HepG2 (cell line): ENCODE data around the gene ZMYM4. TPM values are rescaled to one million over a fixed set of nuclear protein-coding genes. Genes with fewer than 3 reads are reported as not detected.

Experiments used
- ATAC-seq: fragments of 200-7000 bp; cut with Tn5 transposase; 3 replicates; pipeline ENCODE4 v1.9.1; 2020; ENCODE audit warnings: mild to moderate bottlenecking, moderate library complexity
- BruUV-seq: library from RNA; stranded (reverse); fragments of 400-500 nt; replicated peaks from 2 replicates; lab custom pipeline; 2021; lab: Mats Ljungman, UMichigan
- CTCF ChIA-PET: fragments of 300-600 bp; formaldehyde crosslinking; extraction: SDS; loops from one replicate; lab custom pipeline; 2021; ENCODE audit warnings: low total read pairs, inconsistent platforms, low intra/inter-chr PET ratio; lab: Yijun Ruan, JAX
- POLR2A ChIA-PET: fragments of 350-600 bp; sonication (Branson Sonifier 250); formaldehyde crosslinking; loops from one replicate; lab custom pipeline; 2020; ENCODE audit warnings: antibody characterized with exemption, inconsistent platforms; lab: Yijun Ruan, JAX
- DNase-seq: peaks from one replicate; pipeline ENCODE4 v3.0.0-alpha.2; 2015; ENCODE audit warnings: low spot score
- FAIRE-seq: peaks from 3 replicates; lab custom pipeline; 2011; peaks lifted over from hg19 to GRCh38; lab: Jason Lieb, UNC
- H2AFZ ChIP-seq: one replicate; pipeline ENCODE4 v1.6.1; 2011; ENCODE audit warnings: low read length, inconsistent platforms
- H3K27ac ChIP-seq: fragments of 300-600 bp; 3 replicates; pipeline ENCODE4 v1.8.0; 2011; ENCODE audit warnings: mixed run types, mild to moderate bottlenecking, mixed read lengths, low read length, inconsistent platforms; ENCODE audit not compliant: insufficient read depth; ENCODE audit errors: extremely low read length
- H3K27me3 ChIP-seq, 2 experiments: fragments of 200-600 bp in 1 of 2; 2 replicates in 1 of 2; 3 replicates in 1 of 2; pipeline versions ENCODE4 v1.6.0 to v1.8.0; 2011; ENCODE audit warnings: low read length in 2 of 2, mild to moderate bottlenecking in 2 of 2, moderate library complexity in 2 of 2, inconsistent platforms in 1 of 2; ENCODE audit not compliant: insufficient read depth in 2 of 2, control insufficient read depth in 1 of 2
- H3K36me3 ChIP-seq, 2 experiments: fragments of 200-600 bp in 1 of 2; replicated peaks in 1 of 2; 2 replicates in 1 of 2; 3 replicates in 1 of 2; pipeline versions ENCODE4 v1.5.1 to v1.8.0; 2011; ENCODE audit warnings: low read length in 2 of 2, inconsistent platforms in 1 of 2; ENCODE audit not compliant: insufficient read depth in 2 of 2, control insufficient read depth in 1 of 2
- H3K4me1 ChIP-seq: 2 replicates; pipeline ENCODE4 v1.5.1; 2012; ENCODE audit warnings: low read length, inconsistent platforms; ENCODE audit not compliant: insufficient read depth
- H3K4me2 ChIP-seq: 2 replicates; pipeline ENCODE4 v1.6.0; 2011; ENCODE audit warnings: low read depth, low read length, inconsistent platforms
- H3K4me3 ChIP-seq, 3 experiments: fragments of 200-600 bp in 1 of 3; sonication (generic), shearing (Covaris generic) in 1 of 3; replicated peaks in 1 of 3; 2 replicates each; pipeline ENCODE4 v1.5.1; 2011 to 2016; ENCODE audit warnings: low read length in 3 of 3, inconsistent platforms in 2 of 3, low read depth in 2 of 3, mild to moderate bottlenecking in 2 of 3, control low read depth in 1 of 3, mixed read lengths in 1 of 3; ENCODE audit not compliant: insufficient read depth in 1 of 3
- H3K79me2 ChIP-seq: one replicate; pipeline ENCODE4 v1.6.1; 2011; ENCODE audit warnings: low read length, inconsistent platforms; ENCODE audit not compliant: insufficient read depth
- H3K9ac ChIP-seq: 2 replicates; pipeline ENCODE4 v1.6.0; 2011; ENCODE audit warnings: mild to moderate bottlenecking, low read depth, low read length, inconsistent platforms; ENCODE audit not compliant: insufficient read depth
- H3K9me3 ChIP-seq: 2 replicates; pipeline ENCODE4 v1.5.1; 2012; ENCODE audit warnings: mild to moderate bottlenecking, low read length
- H4K20me1 ChIP-seq: 2 replicates; pipeline ENCODE4 v1.6.0; 2011; ENCODE audit warnings: inconsistent platforms, mild to moderate bottlenecking, low read length, moderate library complexity; ENCODE audit not compliant: insufficient read depth
- MAFK ChIP-seq, 2 experiments: IDR thresholded peaks in 1 of 2; conservative IDR thresholded peaks in 1 of 2; 2 replicates each; pipeline ENCODE4 v1.6.1; 2011; ENCODE audit warnings: improper control_type of control experiment in 2 of 2, low read length in 2 of 2
- MTA3 ChIP-seq: sonication (generic); formaldehyde crosslinking; IDR thresholded peaks from 2 replicates; pipeline ENCODE4 v1.4.0; 2020; ENCODE audit warnings: missing genetic modification reagents
- NONO ChIP-seq, 2 experiments: fragments of 450-650 bp in 1 of 2; sonication (generic) in 1 of 2; formaldehyde crosslinking in 1 of 2; IDR thresholded peaks in 1 of 2; conservative IDR thresholded peaks in 1 of 2; 2 replicates each; pipeline versions ENCODE4 v1.6.1 to v1.8.0; 2017 to 2022; ENCODE audit warnings: mild to moderate bottlenecking in 1 of 2, missing genetic modification reagents in 1 of 2, moderate library complexity in 1 of 2
- SSRP1 ChIP-seq: IDR thresholded peaks from 2 replicates; pipeline ENCODE4 v1.6.1; 2016; ENCODE audit warnings: control low read depth
- ZFP36L1 ChIP-seq: sonication (generic); formaldehyde crosslinking; IDR thresholded peaks from 2 replicates; pipeline ENCODE4 v1.8.0; 2022; ENCODE audit warnings: mild to moderate bottlenecking, missing genetic modification reagents, moderate library complexity
- ZNF235 ChIP-seq: sonication (generic); formaldehyde crosslinking; IDR thresholded peaks from 2 replicates; pipeline ENCODE4 v1.8.1; 2023; ENCODE audit warnings: mild to moderate bottlenecking, missing genetic modification reagents, borderline replicate concordance
- ZNF496 ChIP-seq: sonication (generic); formaldehyde crosslinking; IDR thresholded peaks from 2 replicates; pipeline ENCODE4 v1.8.1; 2023; ENCODE audit warnings: mild to moderate bottlenecking, moderate library complexity, missing genetic modification reagents; ENCODE audit not compliant: insufficient replicate concordance
- ZNF552 ChIP-seq: sonication (generic); formaldehyde crosslinking; IDR thresholded peaks from 2 replicates; pipeline ENCODE4 v1.9.0; 2022; ENCODE audit warnings: missing genetic modification reagents, mild to moderate bottlenecking, borderline replicate concordance
- ZNF598 ChIP-seq: sonication (generic); formaldehyde crosslinking; IDR thresholded peaks from 2 replicates; pipeline ENCODE4 v1.5.1; 2020; ENCODE audit warnings: mild to moderate bottlenecking, missing genetic modification reagents, borderline replicate concordance
- ZNF720 ChIP-seq: sonication (generic); formaldehyde crosslinking; IDR thresholded peaks from 2 replicates; pipeline ENCODE4 v1.4.0; 2020; ENCODE audit warnings: missing genetic modification reagents
- ZNF850 ChIP-seq: sonication (generic); formaldehyde crosslinking; conservative IDR thresholded peaks from 2 replicates; pipeline ENCODE4 v1.9.0; 2021; ENCODE audit warnings: mild to moderate bottlenecking, missing genetic modification reagents
- WGBS: methylation state at CpG from one replicate; pipeline ENCODE4 v1.1.6; 2017; ENCODE audit warnings: low lambda C conversion rate; 5-methylcytosine and 5-hydroxymethylcytosine counted together
- in situ Hi-C: cut with HindIII; loops from 2 replicates; pipeline ENCODE4 v1.10.0; 2017; ENCODE audit warnings: low pct_unique_long_range_greater_than_20kb; ENCODE audit not compliant: extremely low pct_ligation_motif_present
- intact Hi-C: fragments of 100-400 bp; cut with micrococcal nuclease; formaldehyde crosslinking; loops from one replicate; pipeline ENCODE4 v1.10.0; 2022; ENCODE audit not compliant: unreplicated experiment
- polyA plus RNA-seq, 8 experiments: library from polyadenylated mRNA; depleted of rRNA in 3 of 8; stranded (reverse) in 7 of 8; unstranded in 1 of 8; fragments of >200 nt; fragmentation: Illumina TruSeq in 4 of 8; extraction: Trizol in 4 of 8; gene quantifications; 2 replicates each; pipeline versions ENCODE4 v1.2.1 to v1.2.3, GENCODE V29; 2011 to 2016; ENCODE audit warnings: low read depth in 4 of 8, missing spikeins in 1 of 8, mixed read lengths in 1 of 8; ENCODE audit not compliant: insufficient read depth in 1 of 8
- total RNA-seq, 5 experiments: library from RNA; depleted of rRNA; stranded (reverse); fragments of >200 nt; fragmentation: Illumina TruSeq; extraction: Trizol; gene quantifications; 2 replicates each; pipeline ENCODE4 v1.2.3, GENCODE V29; 2016; ENCODE audit warnings: low read depth in 1 of 5
- TF ChIP-seq, protein P1 (sequence below): sonication (generic); formaldehyde crosslinking; IDR thresholded peaks from 2 replicates; pipeline ENCODE4 v1.8.0; 2022; ENCODE audit warnings: missing genetic modification reagents, mild to moderate bottlenecking, inconsistent platforms, borderline replicate concordance
- TF ChIP-seq, protein P2 (sequence below), 2 experiments: sonication (generic) in 1 of 2; formaldehyde crosslinking in 1 of 2; IDR thresholded peaks; 2 replicates each; pipeline versions ENCODE4 v1.4.0 to v1.6.1; 2016 to 2020; ENCODE audit warnings: borderline replicate concordance in 1 of 2, low read depth in 1 of 2, mild to moderate bottlenecking in 1 of 2, missing genetic modification reagents in 1 of 2

ZMYM4 gene
- total and polyA plus RNA-seq, 2 of the 13 experiments (the other 11 are each of a cell fraction or from before 2014, with no cell fraction given) = 13.9 to 37.6 TPM

DNA sequence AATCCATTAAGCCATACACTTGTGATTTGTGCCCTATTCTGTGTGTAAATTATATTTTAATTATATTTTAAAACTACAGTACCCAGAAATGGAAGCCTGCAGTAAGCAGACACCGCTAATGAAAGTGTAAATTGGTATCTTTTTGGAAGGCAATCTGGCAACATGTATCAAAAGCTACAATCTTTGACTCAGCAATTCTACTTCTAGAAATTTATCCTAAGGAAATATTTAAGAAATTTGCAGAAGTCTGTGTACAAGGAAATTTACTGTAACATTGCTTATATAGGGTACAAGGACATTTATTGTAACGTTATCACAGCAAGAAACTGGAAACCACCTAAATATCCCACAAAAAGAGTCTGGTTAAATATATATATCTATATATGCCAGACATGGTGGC, 14.6 kb upstream of the ZMYM4 start:
- ATAC-seq = no peak
- Histone ChIP-seq H3K36me3 (no peaks in the 10 kb centered on the region), H4K20me1 (no peaks in the 10 kb centered on the region), H3K4me1 (no peaks in the 10 kb centered on the region), H3K4me3 (no peak overlapping the region), H3K4me2 (no peak overlapping the region), H3K9ac (no peak overlapping the region), H2AFZ (no peak overlapping the region), H3K27ac (no peak overlapping the region), H3K9me3 (no peaks in the 10 kb centered on the region), H3K79me2 (no peaks in the 10 kb centered on the region), H3K27me3 (no peaks in the 10 kb centered on the region)
- BruUV-seq = no TSS peak
- CTCF ChIA-PET = no interaction called here
- intact Hi-C loops = no loop called here
- no peak for FAIRE-seq
- no peak for DNase-seq
- no peak for TF ChIP-seq ZNF720 (CRISPR knock-in tag)
- TF ChIP-seq MAFK (conservative IDR thresholded peaks at IDR 0.05 in 1 of 2, IDR thresholded peaks at IDR 0.05 in 1 of 2; ENCODE audit: low read length in 2 of 2) = 0 out of 4 replicates have a peak, but pooled peaks of 1 of the 2 experiments have one; percentile 10
- POLR2A ChIA-PET = no interaction called here
- WGBS = 86% methylated on average over 2 of the region's 2 CpGs
- in situ Hi-C loops = no loop called here

DNA sequence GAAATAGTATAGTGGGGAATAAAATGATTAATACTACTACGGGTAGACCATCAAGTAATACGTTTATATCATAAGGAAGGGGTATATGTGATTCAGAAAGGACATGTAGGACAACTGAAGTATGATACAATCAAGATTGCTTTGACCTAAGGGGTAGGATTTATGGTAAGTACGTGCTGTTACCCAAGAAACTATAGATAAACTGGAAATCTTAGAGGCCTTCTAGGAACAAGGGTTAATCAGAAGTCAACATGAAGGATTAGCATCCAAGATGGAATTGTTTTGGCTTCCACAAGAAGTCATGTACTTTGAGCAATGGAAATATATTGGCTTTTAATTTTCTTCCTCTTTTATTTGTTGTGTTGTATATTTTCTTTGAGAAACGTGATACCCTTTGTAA, 13.2 kb upstream of the ZMYM4 start:
- 31% methylated on average over 4 of the region's 4 CpGs for WGBS
- TF ChIP-seq ZFP36L1 (CRISPR knock-in tag) (no peak), ZNF235 (CRISPR knock-in tag) (no peak), NONO (IDR thresholded peaks at IDR 0.05) (no peak), NONO (CRISPR knock-in tag; conservative IDR thresholded peaks at IDR 0.05) (no peak), SSRP1 (no peak), ZNF598 (CRISPR knock-in tag) (no peak), ZNF850 (CRISPR knock-in tag) (no peak), ZNF552 (no peak), ZNF496 (CRISPR knock-in tag) (no peak), MTA3 (CRISPR knock-in tag) (no peak)
- TF ChIP-seq, protein P1, sequence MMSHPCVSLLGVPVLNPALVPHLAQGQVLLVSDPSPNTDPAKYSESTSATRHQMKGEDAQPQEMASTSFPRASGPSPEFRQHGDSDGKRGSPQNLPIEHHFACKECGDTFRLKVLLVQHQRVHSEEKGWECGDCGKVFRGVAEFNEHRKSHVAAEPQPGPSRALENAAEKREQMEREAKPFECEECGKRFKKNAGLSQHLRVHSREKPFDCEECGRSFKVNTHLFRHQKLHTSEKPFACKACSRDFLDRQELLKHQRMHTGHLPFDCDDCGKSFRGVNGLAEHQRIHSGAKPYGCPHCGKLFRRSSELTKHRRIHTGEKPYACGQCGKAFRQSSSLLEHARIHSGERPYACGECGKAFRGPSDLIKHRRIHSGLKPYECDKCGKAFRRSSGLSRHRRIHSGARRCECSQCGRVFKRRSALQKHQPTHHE (CRISPR knock-in tag) = no peak
- TF ChIP-seq, protein P2, sequence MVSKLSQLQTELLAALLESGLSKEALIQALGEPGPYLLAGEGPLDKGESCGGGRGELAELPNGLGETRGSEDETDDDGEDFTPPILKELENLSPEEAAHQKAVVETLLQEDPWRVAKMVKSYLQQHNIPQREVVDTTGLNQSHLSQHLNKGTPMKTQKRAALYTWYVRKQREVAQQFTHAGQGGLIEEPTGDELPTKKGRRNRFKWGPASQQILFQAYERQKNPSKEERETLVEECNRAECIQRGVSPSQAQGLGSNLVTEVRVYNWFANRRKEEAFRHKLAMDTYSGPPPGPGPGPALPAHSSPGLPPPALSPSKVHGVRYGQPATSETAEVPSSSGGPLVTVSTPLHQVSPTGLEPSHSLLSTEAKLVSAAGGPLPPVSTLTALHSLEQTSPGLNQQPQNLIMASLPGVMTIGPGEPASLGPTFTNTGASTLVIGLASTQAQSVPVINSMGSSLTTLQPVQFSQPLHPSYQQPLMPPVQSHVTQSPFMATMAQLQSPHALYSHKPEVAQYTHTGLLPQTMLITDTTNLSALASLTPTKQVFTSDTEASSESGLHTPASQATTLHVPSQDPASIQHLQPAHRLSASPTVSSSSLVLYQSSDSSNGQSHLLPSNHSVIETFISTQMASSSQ (IDR thresholded peaks at IDR 0.05; ENCODE audit: low read depth) = no peak
- TF ChIP-seq, protein P2 (CRISPR knock-in tag; IDR thresholded peaks at IDR 0.05; ENCODE audit: borderline replicate concordance) = no peak

More for the DNA sequence above, 13.2 kb upstream of the ZMYM4 start:
- ATAC-seq (no peak), FAIRE-seq (no peak), DNase-seq (no peak)
- Histone ChIP-seq H3K4me3 (no peak overlapping the region), H4K20me1 (no peaks in the 10 kb centered on the region), H3K27ac (no peak overlapping the region), H3K9me3 (no peaks in the 10 kb centered on the region), H3K4me1 (peaks cover 7% of the 10 kb centered on the region), H3K79me2 (no peaks in the 10 kb centered on the region), H2AFZ (no peak overlapping the region), H3K4me2 (no peak overlapping the region), H3K9ac (no peak overlapping the region), H3K27me3 (no peaks in the 10 kb centered on the region), H3K36me3 (no peaks in the 10 kb centered on the region)
- BruUV-seq = no TSS peak
- in situ Hi-C loops = no loop called here
- POLR2A ChIA-PET = no interaction called here
- intact Hi-C loops = no loop called here
- CTCF ChIA-PET = no interaction called here
